Endodermal cell (in vitro differentiated cells): ENCODE results near the gene TAF1L. TPM values are rescaled to one million over a fixed set of nuclear protein-coding genes. Genes with fewer than 3 reads are reported as not detected.

Experiments used
- DNase-seq: peaks from one replicate; pipeline ENCODE4 v3.0.0-alpha.2; 2017
- H3K27ac ChIP-seq: 2 replicates; pipeline ENCODE4 v1.5.1; 2013; ENCODE audit warnings: mild to moderate bottlenecking, low read depth, low read length, moderate library complexity
- H3K27me3 ChIP-seq: 2 replicates; pipeline ENCODE4 v1.6.1; 2013; ENCODE audit warnings: mild to moderate bottlenecking, low read length, moderate library complexity; ENCODE audit not compliant: insufficient read depth, control insufficient read depth, poor library complexity, severe bottlenecking
- H3K36me3 ChIP-seq: 2 replicates; pipeline ENCODE4 v1.7.0; 2013; ENCODE audit warnings: mild to moderate bottlenecking, low read length, moderate library complexity; ENCODE audit not compliant: control insufficient read depth, insufficient read depth
- H3K4me1 ChIP-seq: one replicate; pipeline ENCODE4 v1.7.0; 2013; ENCODE audit warnings: low read length; ENCODE audit not compliant: control insufficient read depth, insufficient read depth
- H3K4me3 ChIP-seq: 2 replicates; pipeline ENCODE4 v1.5.1; 2013; ENCODE audit warnings: mild to moderate bottlenecking, low read length, moderate library complexity
- H3K9ac ChIP-seq: 2 replicates; pipeline ENCODE4 v1.6.1; 2013; ENCODE audit warnings: mild to moderate bottlenecking, low read length, moderate library complexity; ENCODE audit not compliant: poor library complexity, severe bottlenecking; ENCODE audit errors: extremely low read depth
- H3K9me3 ChIP-seq: 2 replicates; pipeline ENCODE4 v1.6.1; 2013; ENCODE audit warnings: mild to moderate bottlenecking, low read length, moderate library complexity; ENCODE audit not compliant: control insufficient read depth
- H3K27ac Mint-ChIP-seq: 2 replicates; pipeline ENCODE4 v1.8.0; 2020; ENCODE audit warnings: mixed read lengths
- H3K27me3 Mint-ChIP-seq: 2 replicates; pipeline ENCODE4 v1.8.0; 2021; ENCODE audit warnings: mild to moderate bottlenecking, mixed read lengths; ENCODE audit not compliant: insufficient read depth
- H3K36me3 Mint-ChIP-seq: 2 replicates; pipeline ENCODE4 v1.8.0; 2020; ENCODE audit warnings: low read depth, mixed read lengths
- H3K4me1 Mint-ChIP-seq: 2 replicates; pipeline ENCODE4 v1.8.0; 2020; ENCODE audit warnings: mixed read lengths
- H3K4me3 Mint-ChIP-seq: 2 replicates; pipeline ENCODE4 v1.8.0; 2020; ENCODE audit warnings: mild to moderate bottlenecking, moderate library complexity, mixed read lengths
- H3K9me3 Mint-ChIP-seq: 2 replicates; pipeline ENCODE4 v1.8.0; 2020; ENCODE audit warnings: mild to moderate bottlenecking, mixed read lengths
- WGBS, 2 experiments: methylation state at CpG; one replicate each; pipeline versions ENCODE4 v1.1.5 to v1.1.7; 2013; ENCODE audit warnings: missing lambda C conversion rate in 2 of 2, mixed read lengths in 1 of 2; ENCODE audit not compliant: insufficient coverage in 1 of 2, insufficient read length in 1 of 2; 5-methylcytosine and 5-hydroxymethylcytosine counted together
- total RNA-seq, 2 donors: library from RNA; stranded (reverse); fragmentation: NEBNext Ultra II Directional in 1 of 2; extraction: Animal tissue kit (Norgen Biotek cat#: 25700) in 1 of 2; gene quantifications; 2 replicates in 1 of 2; 3 replicates in 1 of 2; pipeline ENCODE4 v1.2.1, GENCODE V29; 2021
- TF ChIP-seq, protein P1 (sequence below): fragments of 200-600 bp; sonication (generic); conservative IDR thresholded peaks from 2 replicates; pipeline ENCODE4 v1.5.0; 2021; ENCODE audit warnings: antibody characterized with exemption, mild to moderate bottlenecking

The TAF1L gene
- total RNA-seq, 2 donors from 2014 or later = not detected

DNA sequence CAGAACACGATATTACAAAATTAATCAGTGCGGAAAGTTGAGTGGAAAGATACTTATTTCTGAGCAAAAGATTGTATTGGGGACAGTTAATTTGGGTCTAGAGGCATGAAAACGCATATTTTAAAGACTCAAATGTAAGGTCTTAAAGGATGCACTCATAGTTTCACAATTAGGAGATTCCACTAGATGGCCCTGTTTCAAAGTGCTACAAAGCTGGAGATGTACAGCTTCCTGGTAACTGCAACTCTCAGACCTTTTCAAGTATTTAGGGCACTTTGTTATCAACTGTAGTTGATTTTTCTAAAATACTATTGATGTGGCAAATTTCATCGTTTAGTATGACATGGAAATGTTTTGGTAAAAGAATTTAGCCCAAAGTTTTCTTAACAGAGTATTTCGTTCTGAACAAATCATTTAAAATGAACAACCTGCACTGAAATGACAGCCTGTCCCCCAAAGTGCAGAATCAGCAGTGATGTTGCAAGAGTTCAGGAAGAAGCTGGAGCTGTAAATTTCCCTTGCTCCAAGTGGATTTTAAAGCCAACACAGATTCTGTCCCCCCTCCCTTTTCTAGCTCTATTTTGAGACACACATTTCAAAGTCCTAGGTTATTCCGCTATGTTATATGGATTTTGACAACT lies 46.3 kb downstream of the TAF1L start:
- Mint-ChIP-seq H3K9me3 (peaks cover 5% of the 10 kb centered on the region), H3K36me3 (no peaks in the 10 kb centered on the region), H3K4me3 (no peak overlapping the region), H3K4me1 (peaks cover 3% of the 10 kb centered on the region), H3K27me3 (peaks cover 11% of the 10 kb centered on the region), H3K27ac (no peak overlapping the region)
- Histone ChIP-seq H3K9ac (no peak overlapping the region), H3K9me3 (peaks cover 5% of the 10 kb centered on the region), H3K27me3 (no peaks in the 10 kb centered on the region), H3K4me3 (no peak overlapping the region), H3K4me1 (no peaks in the 10 kb centered on the region), H3K36me3 (no peaks in the 10 kb centered on the region), H3K27ac (no peak overlapping the region)
- TF ChIP-seq, protein P1, sequence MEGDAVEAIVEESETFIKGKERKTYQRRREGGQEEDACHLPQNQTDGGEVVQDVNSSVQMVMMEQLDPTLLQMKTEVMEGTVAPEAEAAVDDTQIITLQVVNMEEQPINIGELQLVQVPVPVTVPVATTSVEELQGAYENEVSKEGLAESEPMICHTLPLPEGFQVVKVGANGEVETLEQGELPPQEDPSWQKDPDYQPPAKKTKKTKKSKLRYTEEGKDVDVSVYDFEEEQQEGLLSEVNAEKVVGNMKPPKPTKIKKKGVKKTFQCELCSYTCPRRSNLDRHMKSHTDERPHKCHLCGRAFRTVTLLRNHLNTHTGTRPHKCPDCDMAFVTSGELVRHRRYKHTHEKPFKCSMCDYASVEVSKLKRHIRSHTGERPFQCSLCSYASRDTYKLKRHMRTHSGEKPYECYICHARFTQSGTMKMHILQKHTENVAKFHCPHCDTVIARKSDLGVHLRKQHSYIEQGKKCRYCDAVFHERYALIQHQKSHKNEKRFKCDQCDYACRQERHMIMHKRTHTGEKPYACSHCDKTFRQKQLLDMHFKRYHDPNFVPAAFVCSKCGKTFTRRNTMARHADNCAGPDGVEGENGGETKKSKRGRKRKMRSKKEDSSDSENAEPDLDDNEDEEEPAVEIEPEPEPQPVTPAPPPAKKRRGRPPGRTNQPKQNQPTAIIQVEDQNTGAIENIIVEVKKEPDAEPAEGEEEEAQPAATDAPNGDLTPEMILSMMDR = peak; percentile 72
- 67% methylated on average over 5 to 6 of the region's 6 CpGs for WGBS, 2 experiments
- DNase-seq = no peak

DNA sequence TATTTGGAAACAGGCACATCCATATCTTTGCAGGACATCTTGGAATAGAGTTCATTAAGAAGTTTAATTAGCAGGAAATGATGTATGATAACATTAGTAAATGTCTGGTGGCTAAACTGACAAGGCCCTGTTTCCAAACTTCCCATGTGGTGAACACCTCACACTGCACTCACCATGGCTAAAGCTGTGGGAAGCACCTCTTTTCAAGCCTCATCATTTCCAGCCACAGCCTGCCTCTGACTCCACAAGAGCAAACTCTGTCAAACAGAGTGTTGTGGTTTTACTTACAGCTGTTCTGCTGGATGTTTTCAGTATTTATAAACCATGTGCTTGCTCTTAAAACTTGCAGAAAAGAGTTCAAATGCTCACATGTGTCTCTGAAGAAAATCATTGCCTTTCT lies 47.6 kb downstream of the TAF1L start:
- no peaks in the 10 kb centered on the region for H3K36me3 ChIP-seq
- no peaks in the 10 kb centered on the region for H3K27me3 ChIP-seq
- DNase-seq = no peak
- Mint-ChIP-seq H3K4me1 (peaks cover 2% of the 10 kb centered on the region), H3K27me3 (peaks cover 11% of the 10 kb centered on the region), H3K27ac (no peak overlapping the region), H3K4me3 (no peak overlapping the region), H3K9me3 (peaks cover 5% of the 10 kb centered on the region), H3K36me3 (no peaks in the 10 kb centered on the region)
- H3K4me1 ChIP-seq = no peaks in the 10 kb centered on the region
- no peak overlapping the region for H3K4me3 ChIP-seq
- H3K27ac ChIP-seq = no peak overlapping the region
- H3K9ac ChIP-seq = no peak overlapping the region
- peaks cover 5% of the 10 kb centered on the region for H3K9me3 ChIP-seq
- TF ChIP-seq, protein P1 = peak; percentile 49

DNA sequence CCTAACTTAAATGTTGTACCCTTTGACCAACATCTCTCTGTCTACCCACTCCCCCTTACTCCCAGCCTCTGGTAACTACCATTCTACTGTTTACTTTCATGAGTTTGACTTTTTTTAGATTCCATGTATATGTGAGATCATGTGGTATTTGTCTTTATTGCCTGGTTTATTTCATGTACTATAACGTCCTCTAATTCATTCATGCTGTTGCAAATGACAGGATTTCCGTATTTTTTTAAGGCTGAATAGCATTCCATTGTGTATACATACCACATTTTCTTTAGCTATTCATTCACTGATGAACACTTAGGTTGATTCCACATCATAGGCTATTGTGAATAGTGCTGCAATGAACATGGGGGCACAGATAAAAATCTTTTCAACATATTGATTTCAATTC lies 50.7 kb downstream of the TAF1L start:
- H3K27ac Mint-ChIP-seq = no peak overlapping the region
- Histone ChIP-seq H3K36me3 (no peaks in the 10 kb centered on the region), H3K4me3 (no peak overlapping the region), H3K27me3 (no peaks in the 10 kb centered on the region), H3K9ac (no peak overlapping the region), H3K9me3 (peaks cover 5% of the 10 kb centered on the region), H3K4me1 (no peaks in the 10 kb centered on the region), H3K27ac (no peak overlapping the region)
- no peak overlapping the region for H3K4me3 Mint-ChIP-seq
- H3K36me3 Mint-ChIP-seq = no peaks in the 10 kb centered on the region
- WGBS, 2 experiments = 70 to 80% methylated on average over 1 to 2 of the region's 2 CpGs
- H3K9me3 Mint-ChIP-seq = peaks cover 5% of the 10 kb centered on the region
- H3K4me1 Mint-ChIP-seq = peaks cover 13% of the 10 kb centered on the region
- TF ChIP-seq, protein P1 = no peak
- DNase-seq = no peak
- H3K27me3 Mint-ChIP-seq = peaks cover 11% of the 10 kb centered on the region
